HG03354 (cell line): Measurements from ENCODE around the gene WFDC5.
"Not testable (repeated sequence)": the region's sequence is repeated elsewhere in the genome, so short reads cannot be mapped to it uniquely, and the experiment has no call there.

Experiments used
- ATAC-seq: cut with Tn5 transposase; IDR thresholded peaks from one replicate; pipeline ENCODE4 v1.9.1; 2021; ENCODE audit warnings: mild to moderate bottlenecking; ENCODE audit not compliant: unreplicated experiment, poor library complexity, severe bottlenecking

WFDC5 gene

GRCh38 chr20:45092898-45093297, 22.1 kb downstream of the WFDC5 start:
- no peak for ATAC-seq

DNA sequence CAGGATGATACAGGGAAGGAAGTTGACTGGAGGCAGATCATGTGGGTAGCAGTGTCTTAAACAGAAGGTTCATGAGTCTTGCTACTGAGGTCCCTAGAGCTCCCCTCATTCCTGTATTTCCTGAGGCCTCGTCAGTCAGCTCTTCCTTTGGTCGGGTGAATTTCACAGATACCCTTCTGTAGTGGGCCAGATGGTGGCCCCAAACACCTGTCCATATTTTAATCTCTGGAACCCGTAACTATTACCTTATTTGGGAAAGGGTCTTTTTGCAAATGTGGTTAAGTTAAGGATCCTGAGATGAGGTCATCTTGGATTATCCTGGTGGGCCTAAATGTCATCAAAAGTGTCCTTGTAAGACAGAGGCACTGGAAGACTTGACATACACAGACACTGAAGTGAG, 23.6 kb downstream of the WFDC5 start:
- ATAC-seq, result no peak

GRCh38 chr20:45090481-45090880, 24.5 kb downstream of the WFDC5 start:
- no peak for ATAC-seq

DNA sequence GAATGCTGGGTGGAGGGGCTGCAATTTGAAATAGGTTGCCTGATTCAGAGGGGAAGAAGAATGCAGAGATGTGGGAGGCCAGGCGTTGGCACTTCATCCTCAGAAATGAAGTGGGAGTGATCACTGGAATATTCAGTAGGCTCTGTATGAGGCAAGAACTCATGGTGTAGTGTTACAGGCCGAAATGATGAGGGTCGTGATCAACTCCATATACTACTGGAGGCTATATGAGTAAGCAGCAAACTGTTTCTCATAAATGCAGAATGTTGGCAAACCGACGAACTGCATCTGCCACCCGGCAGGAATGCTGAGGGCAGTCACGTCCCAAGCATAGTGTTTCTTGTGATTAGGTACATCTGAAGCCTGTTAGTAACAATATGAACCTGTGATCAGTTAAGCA, 26.7 kb downstream of the WFDC5 start:
- no peak for ATAC-seq

DNA sequence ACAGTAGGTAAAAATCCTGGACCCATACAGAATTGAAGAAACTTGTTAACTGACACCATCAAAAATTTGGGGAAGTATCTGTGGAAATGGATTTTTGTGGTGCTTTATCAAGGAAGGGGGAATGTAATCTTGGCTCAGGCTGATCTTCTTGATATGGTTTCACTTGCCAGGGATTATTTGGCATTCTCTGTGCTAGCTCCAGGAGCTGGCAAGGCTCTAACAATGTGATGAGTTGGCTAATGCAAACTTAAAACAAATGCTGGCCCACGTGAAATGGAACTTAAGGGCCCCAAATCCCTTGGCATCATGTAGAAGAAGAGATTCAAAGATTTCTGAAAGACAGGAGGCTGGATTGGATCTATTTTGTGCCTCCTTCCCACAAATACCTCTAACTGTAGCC, 27.2 kb downstream of the WFDC5 start:
- ATAC-seq, result no peak

DNA sequence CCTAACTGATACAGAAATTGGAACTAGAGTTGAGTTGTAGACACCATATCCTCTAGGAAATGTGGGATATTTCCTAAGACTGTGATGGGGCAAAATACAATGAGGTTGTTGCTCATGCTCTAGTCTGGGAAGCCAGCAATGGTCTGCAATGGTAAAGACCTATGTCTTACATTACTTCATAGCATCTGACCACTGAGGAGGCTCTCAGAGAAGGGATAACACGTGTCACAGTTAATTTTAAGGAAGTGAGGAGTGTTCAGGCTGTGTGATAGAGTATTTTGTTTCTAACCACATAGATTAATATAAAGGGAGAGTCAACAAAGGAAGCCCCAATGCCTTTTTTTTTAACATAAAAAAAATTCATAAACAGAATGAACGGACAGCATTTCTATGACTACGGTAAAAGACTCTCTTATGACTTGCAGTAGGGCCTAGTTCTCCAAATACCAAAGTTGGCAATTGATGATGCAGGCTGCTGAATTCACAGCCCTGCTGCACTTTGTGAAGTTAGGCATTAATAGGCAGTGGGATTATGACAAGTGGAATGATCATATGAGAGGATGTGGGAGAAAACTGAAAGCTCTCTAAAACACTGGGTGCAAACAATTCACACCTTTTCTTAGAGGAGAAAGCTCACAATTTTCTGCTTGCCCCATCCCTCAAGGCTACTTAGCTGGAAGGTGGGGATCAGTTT, 27.7 kb downstream of the WFDC5 start:
- no peak for ATAC-seq

DNA sequence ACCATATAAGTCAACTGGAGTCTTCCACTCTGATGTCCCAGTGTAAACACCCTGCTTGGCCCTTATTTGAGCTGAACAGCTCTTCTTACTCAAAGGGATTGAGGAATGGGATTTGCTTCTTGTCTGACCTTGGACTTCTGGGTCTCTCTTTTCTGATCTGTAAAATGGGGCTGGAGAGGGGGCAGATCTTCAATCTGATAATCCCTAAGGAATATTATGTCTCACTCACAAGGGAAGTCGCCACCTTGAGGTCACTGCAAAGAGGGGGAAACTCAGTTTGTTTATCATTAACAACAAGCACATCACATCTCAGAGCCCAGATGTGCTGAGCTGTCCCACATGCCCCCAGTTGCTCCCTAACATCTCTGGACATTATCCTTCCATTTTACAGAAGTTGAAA, 29.1 kb downstream of the WFDC5 start:
- ATAC-seq, result no peak

- ATAC-seq, result no peak
These were observed 29.7 kb downstream of the WFDC5 start for GRCh38 chr20:45085289-45085688.

- no peak for ATAC-seq
These were observed 31.8 kb downstream of the WFDC5 start for GRCh38 chr20:45083127-45083526.

GRCh38 chr20:45082468-45082867, 32.5 kb downstream of the WFDC5 start:
- ATAC-seq, result no peak

DNA sequence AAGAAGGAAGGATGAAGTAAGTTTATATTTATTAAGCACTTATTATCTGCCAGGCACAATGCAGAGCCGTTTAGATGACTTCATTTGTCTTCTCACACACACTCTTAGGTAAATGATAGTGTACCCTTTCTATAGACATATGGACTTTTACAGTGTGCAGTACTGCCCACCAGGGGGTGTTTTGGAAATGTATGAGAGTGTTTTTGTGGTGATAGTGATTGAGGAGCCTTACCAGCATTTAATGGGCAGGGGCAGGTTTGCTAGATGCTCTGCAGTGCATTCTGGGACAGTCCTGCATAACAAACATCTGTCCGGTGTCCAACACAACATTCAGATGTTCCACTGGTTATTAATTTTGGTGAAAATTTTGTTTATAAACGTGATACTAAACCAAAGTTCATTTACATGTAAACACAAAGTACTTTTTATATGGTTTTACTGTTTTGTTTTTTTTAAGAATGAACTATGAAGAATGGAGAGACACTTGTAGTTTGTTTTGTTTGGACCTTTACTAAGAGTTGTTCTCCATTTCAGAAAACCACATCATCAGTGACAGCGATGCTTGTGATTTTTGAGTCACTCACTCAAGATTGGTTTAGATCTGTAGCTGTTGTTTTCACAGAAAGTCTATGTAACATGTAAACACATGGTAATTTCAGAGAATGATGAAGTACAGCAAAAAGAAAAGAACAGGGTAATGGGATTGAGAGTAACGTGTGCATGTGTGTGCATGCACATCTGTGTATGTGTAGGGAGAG, 33.9 kb downstream of the WFDC5 start:
- no peak for ATAC-seq

GRCh38 chr20:45077559-45077958, 37.4 kb downstream of the WFDC5 start:
- ATAC-seq, result no peak

- no peak for ATAC-seq
These were observed 41.8 kb downstream of the WFDC5 start for GRCh38 chr20:45073221-45073620.

DNA sequence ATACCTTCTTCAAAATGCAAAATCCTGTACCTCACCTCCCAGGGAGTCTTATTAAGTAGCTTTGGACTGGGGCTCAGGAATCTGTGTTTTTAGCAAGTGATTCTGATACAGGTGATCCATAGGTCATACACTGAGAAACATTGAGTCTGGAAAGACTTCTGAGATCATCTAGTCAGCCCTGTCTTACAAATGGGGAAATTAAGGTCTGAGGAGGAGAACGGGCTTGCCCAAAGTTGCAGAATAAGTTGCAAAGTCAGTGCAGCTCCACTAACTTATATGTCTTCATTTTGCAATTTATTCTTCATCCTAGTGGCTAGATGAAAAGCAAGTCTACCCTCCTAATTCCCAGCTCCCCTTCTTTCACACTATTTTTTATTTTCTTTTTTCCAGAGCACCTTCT, 42.9 kb downstream of the WFDC5 start:
- no peak for ATAC-seq

GRCh38 chr20:45070932-45071632, 43.9 kb downstream of the WFDC5 start:
- ATAC-seq, result no peak

DNA sequence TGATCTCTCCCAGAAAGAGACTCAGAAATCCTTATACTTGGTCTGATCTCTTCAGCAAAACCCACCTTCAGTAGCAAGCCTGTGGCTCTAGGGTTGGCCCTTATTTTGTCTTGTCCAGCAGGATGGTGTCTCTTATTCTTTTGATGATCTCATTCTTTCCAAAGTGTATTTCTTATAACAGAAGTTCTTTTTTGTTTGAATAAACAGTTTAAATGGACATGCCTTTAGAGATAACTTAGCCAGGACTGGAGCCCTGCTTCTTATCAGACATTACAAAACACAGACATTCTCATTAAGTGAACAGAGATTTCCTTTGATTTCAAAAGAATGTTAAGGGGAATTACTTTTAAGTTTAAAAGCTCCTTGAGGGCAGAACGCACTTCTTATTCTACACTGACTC, 45.7 kb downstream of the WFDC5 start:
- ATAC-seq, result no peak

- no peak for ATAC-seq
These were observed 47.4 kb downstream of the WFDC5 start for GRCh38 chr20:45067558-45067957.

DNA sequence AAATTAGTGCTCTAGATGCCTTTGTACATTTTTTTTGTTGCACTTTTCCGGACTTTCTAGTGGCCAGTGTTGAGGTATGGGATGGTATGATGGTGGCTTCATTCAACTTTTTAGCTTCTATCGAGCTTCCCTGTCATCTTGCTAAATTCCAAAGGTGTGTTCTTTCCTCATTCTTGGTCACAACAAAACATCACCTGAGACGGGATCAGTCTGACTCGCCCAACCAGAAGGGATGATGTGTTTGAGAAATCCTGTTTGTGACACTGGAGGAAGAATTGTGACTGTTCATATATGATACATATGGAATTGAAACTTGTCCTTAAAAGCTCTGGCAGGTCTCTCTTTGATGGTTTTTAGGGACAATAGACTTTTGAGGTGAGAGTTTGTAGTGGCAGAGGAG, 47.9 kb downstream of the WFDC5 start:
- ATAC-seq, result no peak

DNA sequence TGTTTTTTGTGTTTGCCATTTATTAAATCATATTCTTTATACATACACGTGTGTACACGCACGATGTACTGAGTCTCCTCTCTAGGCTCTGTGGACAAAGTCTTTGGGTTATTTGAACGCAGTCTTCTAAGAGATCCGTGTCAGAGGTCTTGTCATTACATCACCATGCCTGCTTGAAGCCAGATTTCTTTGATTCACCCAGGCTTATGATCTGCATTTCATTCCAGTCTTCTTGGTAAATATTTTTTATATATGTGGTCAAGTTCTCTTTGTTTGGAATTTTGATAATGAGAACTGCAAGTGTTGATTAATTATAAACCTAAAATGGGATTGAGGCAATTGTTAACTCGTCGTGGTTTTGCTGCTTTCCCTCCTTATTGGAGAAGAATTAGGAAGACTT, 48.6 kb downstream of the WFDC5 start:
- no peak for ATAC-seq

DNA sequence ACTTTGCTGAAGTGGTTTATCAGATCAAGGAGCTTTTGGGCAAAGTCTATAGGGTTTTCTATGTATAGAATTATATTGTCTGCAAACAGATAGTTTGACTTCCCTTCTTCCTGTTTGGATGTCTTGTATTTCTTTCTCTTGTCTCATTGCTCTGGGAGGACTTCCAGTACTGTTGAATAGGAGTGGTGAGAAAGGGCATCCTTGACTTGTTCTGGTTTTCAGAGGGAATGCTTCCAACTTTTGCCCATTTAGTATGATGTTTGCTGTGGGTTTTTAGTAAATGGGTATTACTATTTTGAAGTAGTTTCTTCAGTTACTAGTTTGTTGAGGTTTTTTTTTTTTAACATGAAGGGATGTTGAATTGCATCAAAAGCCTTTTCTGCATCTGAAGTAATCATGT, 50.2 kb downstream of the WFDC5 start:
- ATAC-seq, result no peak

GRCh38 chr20:45063107-45063506, 51.9 kb downstream of the WFDC5 start:
- ATAC-seq, result not testable (repeated sequence)
